Measurements from ENCODE around the gene KCNH4. TPM values are rescaled to one million over a fixed set of nuclear protein-coding genes. Genes with fewer than 3 reads are reported as not detected.

KCNH4 gene
- total and polyA plus RNA-seq, 2 of the 13 experiments (the other 11 are each of a cell fraction or from before 2014, with no cell fraction given), result 0.01 to 0.09 TPM

DNA sequence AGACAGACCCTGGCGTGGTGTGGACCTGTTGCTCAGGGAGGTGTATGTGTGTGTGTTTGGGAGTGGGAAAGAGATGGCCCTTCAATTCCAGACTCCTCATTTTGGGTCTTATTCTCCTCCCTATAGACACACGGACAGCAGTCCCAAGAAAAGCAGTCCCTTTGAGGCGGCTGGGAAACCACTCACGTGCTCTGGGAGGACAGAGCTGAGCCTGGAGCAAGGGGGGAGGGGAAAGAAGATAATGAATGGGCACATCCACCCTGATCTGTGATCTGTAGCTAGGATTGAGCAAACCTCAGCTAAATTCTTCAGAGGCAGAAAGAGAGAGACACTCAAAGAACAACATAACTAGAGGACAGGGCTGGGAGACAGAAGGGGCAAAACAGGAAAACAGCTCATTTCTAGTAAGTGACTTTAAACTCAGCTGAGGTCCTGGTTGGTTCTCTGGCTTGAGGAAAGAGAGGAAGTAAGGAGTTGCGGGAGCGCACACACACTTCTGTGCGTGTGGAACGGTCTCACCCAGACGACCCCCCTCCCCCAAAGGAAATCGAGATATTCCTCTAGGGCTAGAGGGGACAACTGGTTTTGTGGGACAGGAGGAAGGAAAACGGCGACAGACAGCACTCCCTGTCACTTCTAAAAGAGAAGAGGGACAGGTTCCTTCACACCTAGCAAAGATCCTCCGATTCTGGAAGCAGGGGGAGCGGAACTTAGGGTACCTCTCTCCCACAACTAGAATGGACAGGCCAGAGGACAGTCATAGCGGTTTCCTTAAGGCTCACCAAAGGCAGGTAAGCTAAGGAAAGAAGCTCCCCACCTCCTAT lies 26.8 kb downstream of the KCNH4 start (continued):
- TF ChIP-seq, protein P1, sequence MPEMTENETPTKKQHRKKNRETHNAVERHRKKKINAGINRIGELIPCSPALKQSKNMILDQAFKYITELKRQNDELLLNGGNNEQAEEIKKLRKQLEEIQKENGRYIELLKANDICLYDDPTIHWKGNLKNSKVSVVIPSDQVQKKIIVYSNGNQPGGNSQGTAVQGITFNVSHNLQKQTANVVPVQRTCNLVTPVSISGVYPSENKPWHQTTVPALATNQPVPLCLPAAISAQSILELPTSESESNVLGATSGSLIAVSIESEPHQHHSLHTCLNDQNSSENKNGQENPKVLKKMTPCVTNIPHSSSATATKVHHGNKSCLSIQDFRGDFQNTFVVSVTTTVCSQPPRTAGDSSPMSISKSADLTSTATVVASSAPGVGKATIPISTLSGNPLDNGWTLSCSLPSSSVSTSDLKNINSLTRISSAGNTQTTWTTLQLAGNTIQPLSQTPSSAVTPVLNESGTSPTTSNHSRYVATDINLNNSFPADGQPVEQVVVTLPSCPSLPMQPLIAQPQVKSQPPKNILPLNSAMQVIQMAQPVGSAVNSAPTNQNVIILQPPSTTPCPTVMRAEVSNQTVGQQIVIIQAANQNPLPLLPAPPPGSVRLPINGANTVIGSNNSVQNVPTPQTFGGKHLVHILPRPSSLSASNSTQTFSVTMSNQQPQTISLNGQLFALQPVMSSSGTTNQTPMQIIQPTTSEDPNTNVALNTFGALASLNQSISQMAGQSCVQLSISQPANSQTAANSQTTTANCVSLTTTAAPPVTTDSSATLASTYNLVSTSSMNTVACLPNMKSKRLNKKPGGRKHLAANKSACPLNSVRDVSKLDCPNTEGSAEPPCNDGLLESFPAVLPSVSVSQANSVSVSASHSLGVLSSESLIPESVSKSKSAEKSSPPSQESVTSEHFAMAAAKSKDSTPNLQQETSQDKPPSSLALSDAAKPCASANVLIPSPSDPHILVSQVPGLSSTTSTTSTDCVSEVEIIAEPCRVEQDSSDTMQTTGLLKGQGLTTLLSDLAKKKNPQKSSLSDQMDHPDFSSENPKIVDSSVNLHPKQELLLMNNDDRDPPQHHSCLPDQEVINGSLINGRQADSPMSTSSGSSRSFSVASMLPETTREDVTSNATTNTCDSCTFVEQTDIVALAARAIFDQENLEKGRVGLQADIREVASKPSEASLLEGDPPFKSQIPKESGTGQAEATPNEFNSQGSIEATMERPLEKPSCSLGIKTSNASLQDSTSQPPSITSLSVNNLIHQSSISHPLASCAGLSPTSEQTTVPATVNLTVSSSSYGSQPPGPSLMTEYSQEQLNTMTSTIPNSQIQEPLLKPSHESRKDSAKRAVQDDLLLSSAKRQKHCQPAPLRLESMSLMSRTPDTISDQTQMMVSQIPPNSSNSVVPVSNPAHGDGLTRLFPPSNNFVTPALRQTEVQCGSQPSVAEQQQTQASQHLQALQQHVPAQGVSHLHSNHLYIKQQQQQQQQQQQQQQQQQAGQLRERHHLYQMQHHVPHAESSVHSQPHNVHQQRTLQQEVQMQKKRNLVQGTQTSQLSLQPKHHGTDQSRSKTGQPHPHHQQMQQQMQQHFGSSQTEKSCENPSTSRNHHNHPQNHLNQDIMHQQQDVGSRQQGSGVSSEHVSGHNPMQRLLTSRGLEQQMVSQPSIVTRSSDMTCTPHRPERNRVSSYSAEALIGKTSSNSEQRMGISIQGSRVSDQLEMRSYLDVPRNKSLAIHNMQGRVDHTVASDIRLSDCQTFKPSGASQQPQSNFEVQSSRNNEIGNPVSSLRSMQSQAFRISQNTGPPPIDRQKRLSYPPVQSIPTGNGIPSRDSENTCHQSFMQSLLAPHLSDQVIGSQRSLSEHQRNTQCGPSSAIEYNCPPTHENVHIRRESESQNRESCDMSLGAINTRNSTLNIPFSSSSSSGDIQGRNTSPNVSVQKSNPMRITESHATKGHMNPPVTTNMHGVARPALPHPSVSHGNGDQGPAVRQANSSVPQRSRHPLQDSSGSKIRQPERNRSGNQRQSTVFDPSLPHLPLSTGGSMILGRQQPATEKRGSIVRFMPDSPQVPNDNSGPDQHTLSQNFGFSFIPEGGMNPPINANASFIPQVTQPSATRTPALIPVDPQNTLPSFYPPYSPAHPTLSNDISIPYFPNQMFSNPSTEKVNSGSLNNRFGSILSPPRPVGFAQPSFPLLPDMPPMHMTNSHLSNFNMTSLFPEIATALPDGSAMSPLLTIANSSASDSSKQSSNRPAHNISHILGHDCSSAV (CRISPR knock-in tag; IDR thresholded peaks at IDR 0.05; ENCODE audit: borderline replicate concordance), result no peak
- no peak for TF ChIP-seq HNF4A (CRISPR knock-in tag; IDR thresholded peaks at IDR 0.05)
- TF ChIP-seq ZNF329 (CRISPR knock-in tag; IDR thresholded peaks at IDR 0.05; ENCODE audit: low read depth), result no peak
- no peak for TF ChIP-seq ZNF101 (CRISPR knock-in tag; IDR thresholded peaks at IDR 0.05; ENCODE audit: borderline replicate concordance, low read depth)
- no peak for TF ChIP-seq ZNF644 (CRISPR knock-in tag; IDR thresholded peaks at IDR 0.05; ENCODE audit: low read depth)
- TF ChIP-seq MTA3 (CRISPR knock-in tag; IDR thresholded peaks at IDR 0.05), result no peak
- no peak for TF ChIP-seq GABPA (IDR thresholded peaks at IDR 0.05; ENCODE audit: low read depth, low read length)
- TF ChIP-seq GABPA (CRISPR knock-in tag; IDR thresholded peaks at IDR 0.05; ENCODE audit: low read depth), result peak; percentile 19
- TF ChIP-seq POLR2A (IDR thresholded peaks at IDR 0.05; ENCODE audit: insufficient read depth in 1 of 2, low read depth in 2 of 2, low read length in 2 of 2), result no peak; a peak in 1 of 4 replicates
- TF ChIP-seq, protein P2, sequence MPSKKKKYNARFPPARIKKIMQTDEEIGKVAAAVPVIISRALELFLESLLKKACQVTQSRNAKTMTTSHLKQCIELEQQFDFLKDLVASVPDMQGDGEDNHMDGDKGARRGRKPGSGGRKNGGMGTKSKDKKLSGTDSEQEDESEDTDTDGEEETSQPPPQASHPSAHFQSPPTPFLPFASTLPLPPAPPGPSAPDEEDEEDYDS (CRISPR knock-in tag; IDR thresholded peaks at IDR 0.05), result 0 out of 2 replicates have a peak, but pooled peaks have one; percentile 0
- no peak for TF ChIP-seq ZFX (CRISPR knock-in tag; IDR thresholded peaks at IDR 0.05; ENCODE audit: low read depth)
- TF ChIP-seq MAFF (IDR thresholded peaks at IDR 0.05; ENCODE audit: low read depth, low read length), result peak; percentile 38; the same call in 1 of the 2 replicates
- TF ChIP-seq, protein P3, sequence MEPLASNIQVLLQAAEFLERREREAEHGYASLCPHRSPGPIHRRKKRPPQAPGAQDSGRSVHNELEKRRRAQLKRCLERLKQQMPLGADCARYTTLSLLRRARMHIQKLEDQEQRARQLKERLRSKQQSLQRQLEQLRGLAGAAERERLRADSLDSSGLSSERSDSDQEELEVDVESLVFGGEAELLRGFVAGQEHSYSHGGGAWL (CRISPR knock-in tag; IDR thresholded peaks at IDR 0.05), result no peak
- no peak for TF ChIP-seq HOXD1 (CRISPR knock-in tag; IDR thresholded peaks at IDR 0.05)
- TF ChIP-seq, protein P4, sequence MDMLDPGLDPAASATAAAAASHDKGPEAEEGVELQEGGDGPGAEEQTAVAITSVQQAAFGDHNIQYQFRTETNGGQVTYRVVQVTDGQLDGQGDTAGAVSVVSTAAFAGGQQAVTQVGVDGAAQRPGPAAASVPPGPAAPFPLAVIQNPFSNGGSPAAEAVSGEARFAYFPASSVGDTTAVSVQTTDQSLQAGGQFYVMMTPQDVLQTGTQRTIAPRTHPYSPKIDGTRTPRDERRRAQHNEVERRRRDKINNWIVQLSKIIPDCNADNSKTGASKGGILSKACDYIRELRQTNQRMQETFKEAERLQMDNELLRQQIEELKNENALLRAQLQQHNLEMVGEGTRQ (IDR thresholded peaks at IDR 0.05; ENCODE audit: low read depth, low read length), result peak; percentile 1; the same call in 1 of the 2 replicates
- TF ChIP-seq, protein P4 (CRISPR knock-in tag; IDR thresholded peaks at IDR 0.05; ENCODE audit: borderline replicate concordance), result no peak
- TF ChIP-seq XBP1 (CRISPR knock-in tag; IDR thresholded peaks at IDR 0.05), result no peak; the same call in 1 of the 2 replicates
- no peak for TF ChIP-seq SSRP1 (CRISPR knock-in tag; IDR thresholded peaks at IDR 0.05)
- TF ChIP-seq SNAPC2 (CRISPR knock-in tag; IDR thresholded peaks at IDR 0.05), result no peak
- TF ChIP-seq MBD4 (IDR thresholded peaks at IDR 0.05; ENCODE audit: borderline replicate concordance, low read length), result no peak
- TF ChIP-seq NFKBIZ (CRISPR knock-in tag; IDR thresholded peaks at IDR 0.05), result no peak

All from HepG2 (cell line).